Mucosa of rectum (tissue), 2 donors: Measurements from ENCODE around the gene TRPT1.

Source experiments
- H3K27ac ChIP-seq, 2 donors: one replicate each; pipeline ENCODE4 v1.7.0; 2013; ENCODE audit warnings: inconsistent platforms in 2 of 2, low read depth in 2 of 2, low read length in 2 of 2
- H3K27me3 ChIP-seq, 2 donors: one replicate each; pipeline ENCODE4 v1.7.0; 2013; ENCODE audit warnings: low read length in 2 of 2; ENCODE audit not compliant: control insufficient read depth in 2 of 2, insufficient read depth in 2 of 2
- H3K36me3 ChIP-seq, 2 donors: one replicate each; pipeline ENCODE4 v1.7.0; 2013; ENCODE audit warnings: low read length in 2 of 2; ENCODE audit not compliant: control insufficient read depth in 2 of 2, insufficient read depth in 2 of 2
- H3K4me1 ChIP-seq, 2 donors: one replicate each; pipeline ENCODE4 v1.7.0; 2013; ENCODE audit warnings: low read length in 2 of 2, mild to moderate bottlenecking in 1 of 2; ENCODE audit not compliant: control insufficient read depth in 2 of 2, insufficient read depth in 2 of 2
- H3K4me3 ChIP-seq, 2 donors: one replicate each; pipeline ENCODE4 v1.7.0; 2013; ENCODE audit warnings: low read length in 2 of 2
- H3K9ac ChIP-seq, 2 donors: one replicate each; pipeline ENCODE4 v1.7.0; 2013; ENCODE audit warnings: low read length in 2 of 2, low read depth in 1 of 2, mild to moderate bottlenecking in 1 of 2
- H3K9me3 ChIP-seq, 2 donors: one replicate each; pipeline ENCODE4 v1.7.0; 2013; ENCODE audit warnings: low read length in 2 of 2; ENCODE audit not compliant: control insufficient read depth in 2 of 2
- donor health status: healthy.
- donor health status: Normal muscosa, but diverticular disease.

TRPT1 gene

DNA sequence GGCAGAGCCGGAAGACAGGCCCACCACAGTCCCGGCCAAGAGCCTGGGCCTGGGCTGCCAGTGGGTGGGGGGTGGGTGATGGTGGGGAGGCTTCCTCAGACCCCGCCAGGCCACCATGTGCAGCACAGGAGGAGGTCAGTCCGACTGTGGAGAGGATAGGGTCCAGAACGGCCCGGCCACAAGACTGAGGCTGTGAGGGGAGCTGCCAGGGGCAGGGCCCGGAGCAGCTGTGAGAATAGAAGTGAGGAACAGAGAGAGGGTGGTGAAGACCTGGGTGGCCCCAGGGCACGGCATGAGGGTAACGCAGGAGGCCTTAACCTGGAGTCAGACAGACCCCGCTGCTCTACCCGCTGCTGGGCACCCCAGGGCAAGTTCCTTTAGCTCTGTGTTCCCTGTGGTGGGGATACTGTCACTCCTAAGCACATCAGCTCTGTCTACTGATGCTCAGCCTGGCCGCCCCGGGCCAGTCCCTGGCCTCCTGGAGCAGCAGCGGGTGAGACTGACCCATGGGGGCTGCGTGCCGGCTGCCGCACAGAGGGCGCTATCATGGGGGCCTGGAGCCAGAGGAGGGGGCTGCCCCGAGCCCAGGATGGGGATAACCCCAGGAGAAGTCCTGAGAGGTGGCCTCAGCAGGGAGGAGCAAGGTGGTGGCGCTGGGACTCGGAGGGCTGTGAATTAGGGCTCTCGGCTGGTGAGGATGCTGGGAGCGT lies 17.7 kb downstream of the TRPT1 start:
- peaks cover 24 to 26% of the 10 kb centered on the region in 2 donors for H3K4me1 ChIP-seq
- peak overlapping the region; percentile 74 to 93 for H3K27ac ChIP-seq
- H3K9me3 ChIP-seq = no peaks in the 10 kb centered on the region
- peak overlapping the region; percentile 85 to 92 for H3K9ac ChIP-seq
- H3K27me3 ChIP-seq = no peaks in the 10 kb centered on the region
- peaks cover 9 to 23% of the 10 kb centered on the region in 2 donors for H3K36me3 ChIP-seq
- H3K4me3 ChIP-seq = peak overlapping the region; percentile 68 to 78

GRCh38 chr11:64207256-64208085 lies 18.5 kb downstream of the TRPT1 start:
- peak overlapping the region; percentile 74 to 93 for H3K27ac ChIP-seq
- peaks cover 17 to 30% of the 10 kb centered on the region in 2 donors for H3K36me3 ChIP-seq
- H3K27me3 ChIP-seq = no peaks in the 10 kb centered on the region
- H3K4me3 ChIP-seq = peak overlapping the region; percentile 68 to 78
- peaks cover 24 to 26% of the 10 kb centered on the region in 2 donors for H3K4me1 ChIP-seq
- H3K9me3 ChIP-seq = no peaks in the 10 kb centered on the region
- H3K9ac ChIP-seq = peak overlapping the region; percentile 85 to 92

- H3K4me3 ChIP-seq = peak within 1 kb of the TSS; percentile 68 to 78
- peaks cover 22 to 29% of the 10 kb centered on the region in 2 donors for H3K36me3 ChIP-seq
- no peaks in the 10 kb centered on the region for H3K27me3 ChIP-seq
- peak within 1 kb of the TSS; percentile 74 to 93 for H3K27ac ChIP-seq
- peak within 1 kb of the TSS; percentile 85 to 92 for H3K9ac ChIP-seq
- H3K9me3 ChIP-seq = no peaks in the 10 kb centered on the region
- peaks cover 24 to 26% of the 10 kb centered on the region in 2 donors for H3K4me1 ChIP-seq
These were observed 19.3 kb downstream of the TRPT1 start, which contains the start of gene FERMT3 for GRCh38 chr11:64206457-64207255. FERMT3 (plus strand) TSS chr11:64206721; CDS start chr11:64207365, 644 bp downstream.

DNA sequence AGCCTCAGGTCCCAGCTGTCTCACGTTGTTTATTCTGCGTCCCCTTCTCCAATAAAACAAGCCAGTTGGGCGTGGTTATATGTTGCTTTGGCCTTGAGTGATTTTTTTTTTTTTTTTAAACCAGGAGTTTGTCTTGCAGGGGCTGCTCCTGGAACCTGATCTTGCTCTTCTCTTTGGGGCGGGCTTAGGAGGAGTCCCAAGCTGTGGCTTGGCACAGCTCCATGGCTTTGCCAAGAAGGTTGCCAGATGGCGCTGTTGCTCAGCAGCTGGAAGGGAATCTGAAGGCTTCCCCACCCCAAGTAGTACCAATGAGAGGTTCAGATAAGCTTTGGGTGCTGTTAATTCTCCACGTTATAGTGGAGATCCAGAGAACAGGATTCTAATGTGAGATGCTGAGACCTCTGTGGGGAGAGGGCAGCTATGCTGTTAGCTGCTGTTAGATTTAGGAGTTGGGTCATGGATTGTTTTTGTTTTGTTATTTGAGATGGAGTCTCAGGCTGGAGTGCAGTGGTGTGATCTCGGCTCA lies 21.5 kb downstream of the TRPT1 start:
- Histone ChIP-seq H3K9me3 (no peaks in the 10 kb centered on the region), H3K27ac (peak overlapping the region in 1 of 2 donors; percentile 23), H3K4me1 (peaks cover 24 to 26% of the 10 kb centered on the region in 2 donors), H3K36me3 (peaks cover 34 to 44% of the 10 kb centered on the region in 2 donors), H3K9ac (peak overlapping the region in 1 of 2 donors; percentile 47), H3K27me3 (no peaks in the 10 kb centered on the region), H3K4me3 (peak overlapping the region in 1 of 2 donors; percentile 13)

DNA sequence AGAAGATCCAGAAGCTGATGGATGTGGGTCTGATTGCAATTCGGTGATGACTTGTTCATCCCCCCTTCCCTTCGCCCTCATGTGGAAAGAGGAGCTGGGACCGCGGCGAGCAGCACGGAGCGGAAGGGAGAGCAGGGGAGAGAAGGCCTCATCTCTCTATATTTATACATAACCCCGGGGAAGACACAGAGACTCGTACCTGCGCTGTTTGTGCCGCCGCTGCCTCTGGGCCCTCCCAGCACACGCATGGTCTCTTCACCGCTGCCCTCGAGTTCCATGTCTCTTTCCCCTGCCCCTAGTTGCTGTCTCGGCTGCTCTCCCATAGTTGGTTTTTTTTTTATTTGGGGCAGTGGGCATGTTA lies 21.9 kb downstream of the TRPT1 start:
- Histone ChIP-seq H3K4me3 (no peak overlapping the region), H3K4me1 (peaks cover 24 to 26% of the 10 kb centered on the region in 2 donors), H3K36me3 (peaks cover 34 to 44% of the 10 kb centered on the region in 2 donors), H3K27me3 (no peaks in the 10 kb centered on the region), H3K9ac (no peak overlapping the region), H3K27ac (no peak overlapping the region), H3K9me3 (no peaks in the 10 kb centered on the region)

GRCh38 chr11:64203421-64204079 lies 22.4 kb downstream of the TRPT1 start:
- Histone ChIP-seq H3K9me3 (no peaks in the 10 kb centered on the region), H3K27ac (no peak overlapping the region), H3K36me3 (peaks cover 35 to 44% of the 10 kb centered on the region in 2 donors), H3K9ac (no peak overlapping the region), H3K4me3 (no peak overlapping the region), H3K4me1 (peaks cover 24 to 25% of the 10 kb centered on the region in 2 donors), H3K27me3 (no peaks in the 10 kb centered on the region)

- Histone ChIP-seq H3K9ac (no peak overlapping the region), H3K9me3 (no peaks in the 10 kb centered on the region), H3K4me3 (no peak overlapping the region), H3K27me3 (no peaks in the 10 kb centered on the region), H3K4me1 (peaks cover 22 to 24% of the 10 kb centered on the region in 2 donors), H3K27ac (no peak overlapping the region), H3K36me3 (peaks cover 40 to 45% of the 10 kb centered on the region in 2 donors)
These were observed 23.0 kb downstream of the TRPT1 start for GRCh38 chr11:64202992-64203391.

- no peak overlapping the region for H3K9ac ChIP-seq
- no peaks in the 10 kb centered on the region for H3K9me3 ChIP-seq
- H3K27me3 ChIP-seq = no peaks in the 10 kb centered on the region
- H3K4me1 ChIP-seq = peaks cover 16% of the 10 kb centered on the region in 2 donors
- peaks cover 54 to 60% of the 10 kb centered on the region in 2 donors for H3K36me3 ChIP-seq
- H3K27ac ChIP-seq = no peak overlapping the region
- H3K4me3 ChIP-seq = no peak overlapping the region
These were observed 24.4 kb downstream of the TRPT1 start for GRCh38 chr11:64201543-64201942.

- H3K36me3 ChIP-seq = peaks cover 76 to 79% of the 10 kb centered on the region in 2 donors
These were observed 27.5 kb downstream of the TRPT1 start for GRCh38 chr11:64198511-64198910.

More at GRCh38 chr11:64198511-64198910, 27.5 kb downstream of the TRPT1 start:
- no peak overlapping the region for H3K9ac ChIP-seq
- H3K4me1 ChIP-seq = no peaks in the 10 kb centered on the region
- no peak overlapping the region for H3K4me3 ChIP-seq
- no peaks in the 10 kb centered on the region for H3K9me3 ChIP-seq
- H3K27me3 ChIP-seq = no peaks in the 10 kb centered on the region
- no peak overlapping the region for H3K27ac ChIP-seq
